ENCODE measurements around the gene HSD17B12.
"Not testable (repeated sequence)": the region's sequence is repeated elsewhere in the genome, so short reads cannot be mapped to it uniquely, and the experiment has no call there.

Gene HSD17B12

GRCh38 chr11:43680521-43681400 is at the start of gene HSD17B12:
Gene HSD17B12, plus strand, starts transcription at chr11:43680738. Its CDS starts 90 bp downstream, at chr11:43680828.
- DNase-seq: peak; percentile 99

- no peak for DNase-seq
Observed at GRCh38 chr11:43631732-43632131, 48.8 kb upstream of the HSD17B12 start.

DNA sequence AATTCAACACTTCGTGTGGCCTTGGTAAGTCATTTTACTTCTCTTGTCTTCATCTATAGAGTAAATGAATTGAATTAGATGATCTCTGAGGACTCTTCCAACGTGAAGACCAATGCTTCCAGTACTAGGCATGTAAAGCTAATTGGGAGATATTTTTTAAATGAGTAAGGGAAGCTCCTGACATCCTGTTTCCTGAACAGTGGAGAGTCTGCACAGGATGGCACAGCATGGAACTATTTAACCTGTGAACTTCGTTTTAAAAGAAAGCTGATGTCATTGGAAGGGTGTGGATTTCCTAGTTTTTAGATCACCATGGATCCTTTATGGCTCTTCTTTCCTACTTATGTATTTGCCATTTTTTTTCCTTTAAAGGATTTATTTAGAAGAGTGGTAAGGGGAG is 48.4 kb upstream of the HSD17B12 start:
- DNase-seq: no peak

DNA sequence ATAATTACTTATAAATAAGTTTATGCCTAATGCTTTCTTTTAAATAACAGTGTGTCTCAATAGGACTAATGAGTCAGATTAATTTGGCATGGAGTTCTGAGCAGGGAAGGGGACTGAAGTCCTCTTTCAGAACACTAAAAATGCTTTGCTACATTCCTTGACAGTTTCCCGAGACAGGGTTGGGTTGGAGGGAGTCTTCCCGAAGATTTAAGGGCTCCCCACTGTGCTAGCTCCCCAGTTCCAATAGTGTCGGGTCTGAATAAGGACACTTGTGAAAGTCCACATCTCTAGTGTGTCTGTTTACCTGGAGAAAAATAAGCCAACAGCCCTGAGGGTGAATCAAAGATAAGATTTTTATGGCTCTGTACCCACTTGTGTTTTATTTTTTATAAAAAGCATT is 41.8 kb upstream of the HSD17B12 start:
- DNase-seq: no peak

GRCh38 chr11:43639224-43639623 is 41.3 kb upstream of the HSD17B12 start:
- DNase-seq: no peak

DNA sequence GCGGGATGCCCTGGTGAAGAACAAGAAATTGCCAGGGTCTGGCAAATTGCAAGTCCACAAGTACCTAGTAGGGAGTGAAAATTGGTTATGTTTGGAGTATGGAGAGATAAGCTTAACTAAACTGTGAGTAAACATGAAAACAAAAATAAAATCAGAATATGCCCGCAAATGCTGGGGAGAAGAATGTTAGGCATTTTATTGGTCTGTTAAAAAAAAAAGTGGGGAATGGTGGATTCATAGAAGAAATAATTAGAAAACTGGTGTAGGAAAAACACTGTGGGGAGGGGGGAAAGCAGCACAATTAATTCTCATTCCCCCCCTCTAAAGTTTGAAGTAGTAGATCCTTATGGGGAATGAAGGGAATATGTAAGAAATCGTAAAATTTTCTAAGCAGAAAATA is 40.6 kb upstream of the HSD17B12 start:
- no peak for DNase-seq

DNA sequence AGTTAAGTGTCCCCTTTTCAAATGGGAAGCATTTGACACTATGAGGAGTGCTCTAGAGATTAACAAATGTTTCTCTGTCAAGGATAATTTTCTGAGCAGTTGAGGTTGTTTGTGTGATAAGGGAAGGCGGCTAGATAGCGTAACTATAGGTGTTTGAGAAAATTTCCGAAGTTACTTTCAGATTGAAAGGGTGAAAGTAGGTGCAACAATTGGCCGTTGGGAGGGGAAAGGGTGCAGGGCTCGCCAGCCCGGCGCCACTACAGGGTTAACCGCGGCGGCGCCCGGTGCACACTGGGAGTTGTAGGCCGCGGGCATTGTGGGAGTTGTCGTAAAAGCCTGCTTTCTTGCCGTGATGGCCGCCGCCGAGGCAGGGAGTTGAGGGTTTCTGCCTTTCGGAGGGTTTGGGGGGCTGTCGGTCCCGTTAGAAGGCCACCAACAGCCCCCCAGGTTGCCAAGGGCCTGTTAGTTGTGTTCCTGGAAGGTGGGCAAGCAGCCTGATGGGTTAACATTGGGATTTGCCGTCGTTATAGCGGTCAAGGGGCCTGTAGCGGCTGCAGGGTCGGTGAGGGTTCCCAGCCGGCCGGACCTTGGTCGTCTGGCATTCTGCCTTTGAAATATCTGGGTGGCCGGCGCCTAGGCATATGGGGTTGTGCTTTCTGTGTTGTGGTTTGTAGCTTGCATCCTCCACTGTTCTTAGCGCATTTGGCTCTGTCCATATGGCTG is 36.5 kb upstream of the HSD17B12 start:
- DNase-seq: peak; percentile 77

DNA sequence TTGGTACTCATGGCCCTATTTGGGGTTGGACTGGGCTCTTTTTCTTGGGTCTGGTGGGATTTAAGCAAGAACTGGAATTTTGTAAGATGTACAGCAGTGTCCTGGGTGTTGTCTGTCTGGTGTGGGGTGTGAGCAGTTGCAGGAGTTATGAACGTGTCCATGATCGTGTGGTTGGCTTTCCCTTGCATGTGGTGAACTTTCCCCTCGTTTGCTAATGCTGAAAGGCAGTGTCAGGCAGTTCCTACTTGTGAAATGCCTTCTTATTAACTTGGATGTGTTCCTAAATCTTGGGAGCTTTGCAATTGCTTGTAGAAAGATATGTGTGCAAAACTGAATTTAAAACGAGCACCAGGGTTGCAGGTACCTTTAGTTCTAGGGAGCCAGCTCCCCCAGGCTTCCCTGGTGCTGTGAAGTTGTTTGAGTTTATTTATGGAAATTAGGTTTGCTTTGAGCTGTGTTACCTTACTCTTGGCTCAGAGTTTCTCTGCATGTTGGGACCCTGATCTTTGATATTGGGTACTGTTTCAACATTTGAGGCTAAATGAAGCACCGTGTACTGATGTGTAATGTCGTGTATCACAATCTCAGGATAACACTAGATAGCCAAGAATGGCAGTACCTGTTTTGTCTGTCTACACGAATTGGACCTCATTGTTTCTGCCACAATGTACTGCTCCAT is 35.8 kb upstream of the HSD17B12 start:
- DNase-seq: no peak

DNA sequence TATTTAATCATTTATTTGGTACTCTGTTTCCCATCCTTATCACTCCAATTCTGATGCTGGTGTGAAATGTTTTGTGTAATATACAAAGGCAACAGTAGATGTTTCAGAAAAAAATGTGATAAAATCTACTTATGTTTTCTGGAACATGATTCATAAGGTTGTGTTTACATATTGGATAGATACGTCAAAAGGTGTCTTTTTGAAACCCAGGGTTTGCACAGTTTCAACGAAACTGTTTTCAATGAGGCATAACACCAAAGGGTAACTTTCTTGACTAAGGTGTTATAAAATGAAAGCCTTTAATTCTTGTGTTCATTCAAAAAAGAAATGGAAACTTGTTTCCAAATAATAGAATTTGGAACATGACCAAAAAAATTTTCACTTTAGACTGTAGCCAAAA is 33.8 kb upstream of the HSD17B12 start:
- DNase-seq: no peak

- no peak for DNase-seq
Observed at GRCh38 chr11:43648888-43649287, 31.6 kb upstream of the HSD17B12 start.

DNA sequence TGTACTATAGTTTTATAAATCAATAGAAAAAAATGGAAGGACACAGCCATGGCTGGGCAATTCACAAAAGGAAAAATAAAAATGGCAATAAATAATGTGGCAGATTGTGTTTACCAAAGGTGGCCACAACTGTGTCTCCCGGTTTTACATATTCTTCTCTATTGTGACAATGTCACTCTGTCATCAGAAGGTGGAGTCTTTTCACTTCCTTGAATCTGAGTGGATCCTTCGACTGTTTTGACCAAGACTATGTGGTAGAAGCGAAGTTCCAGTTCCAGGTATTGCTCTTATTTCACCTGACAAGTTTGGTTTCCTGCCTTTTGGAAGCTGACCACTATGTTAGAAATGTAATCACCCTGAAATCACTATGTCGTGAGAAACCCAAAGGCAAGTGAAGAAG is 31.0 kb upstream of the HSD17B12 start:
- DNase-seq: no peak

GRCh38 chr11:43649921-43650320 is 30.6 kb upstream of the HSD17B12 start:
- peak; percentile 55 for DNase-seq

GRCh38 chr11:43663018-43663417 is 17.5 kb upstream of the HSD17B12 start:
- DNase-seq: not testable (repeated sequence)

- DNase-seq: no peak
Observed at GRCh38 chr11:43664295-43664694, 16.2 kb upstream of the HSD17B12 start.

DNA sequence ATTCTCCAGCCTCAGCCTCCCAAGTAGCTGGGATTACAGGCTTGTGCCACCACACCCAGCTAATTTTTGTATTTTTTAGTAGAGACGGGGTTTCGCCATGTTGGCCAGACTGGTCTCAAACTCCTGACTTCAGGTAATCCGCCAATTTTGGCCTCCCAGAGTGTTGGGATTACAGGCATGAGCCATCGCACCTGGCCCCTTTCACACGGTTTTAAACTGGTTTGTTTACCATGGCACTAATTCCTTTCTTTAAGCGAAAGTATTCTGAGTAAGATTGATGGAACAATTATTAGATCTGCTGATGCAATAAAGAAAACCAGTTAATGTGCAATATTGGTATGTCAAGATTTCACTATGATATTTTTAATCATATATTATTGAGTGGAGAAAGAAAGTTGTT is 9.3 kb upstream of the HSD17B12 start:
- not testable (repeated sequence) for DNase-seq

GRCh38 chr11:43674560-43674959 is 6.0 kb upstream of the HSD17B12 start:
- DNase-seq: no peak

DNA sequence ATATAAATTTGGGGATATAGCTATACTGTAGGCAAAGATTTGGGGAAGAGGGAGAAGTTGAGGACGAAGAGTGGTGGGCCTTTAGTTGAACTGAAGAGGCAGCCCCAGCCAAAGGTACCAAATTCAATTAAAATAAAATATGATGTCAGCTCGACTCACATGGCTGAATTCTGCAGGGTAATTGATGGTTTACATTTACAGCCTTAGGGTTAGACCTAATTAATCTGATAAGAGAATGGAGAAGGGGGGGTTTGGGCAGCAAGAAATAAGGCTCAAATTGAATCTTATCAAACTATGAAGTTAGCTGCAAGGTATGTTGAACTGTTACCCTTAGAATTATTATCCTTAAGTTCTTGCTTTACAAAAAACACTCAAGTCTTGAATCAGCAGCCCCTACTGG is 3.6 kb upstream of the HSD17B12 start:
- peak; percentile 3 for DNase-seq

DNA sequence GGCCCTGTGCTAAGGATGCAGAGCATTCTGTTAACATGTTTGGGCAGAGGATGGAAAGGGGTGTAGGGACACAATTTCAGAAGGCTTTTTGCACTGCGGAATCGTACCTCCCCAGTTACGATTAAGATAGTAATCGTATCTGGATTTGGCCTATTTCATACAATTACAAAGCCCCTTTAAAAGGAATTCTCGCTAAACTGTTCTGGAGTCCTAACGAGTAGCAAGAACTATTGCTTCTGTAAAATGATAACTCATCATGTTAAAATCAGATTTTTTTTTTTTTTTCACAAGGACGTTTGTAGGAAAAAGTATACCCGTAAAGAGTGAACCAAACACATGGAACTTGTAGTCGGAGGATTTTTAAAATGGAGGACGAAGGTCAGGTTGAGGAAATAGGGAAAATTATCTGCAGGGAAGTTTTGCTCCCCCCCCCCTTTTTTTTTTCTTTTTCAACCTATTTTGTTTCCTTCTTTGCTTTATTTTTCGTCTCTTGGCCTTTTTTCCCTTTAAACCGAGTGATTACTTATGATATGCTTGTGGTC is 934 bp downstream of the HSD17B12 start:
- peak; percentile 26 for DNase-seq

DNA sequence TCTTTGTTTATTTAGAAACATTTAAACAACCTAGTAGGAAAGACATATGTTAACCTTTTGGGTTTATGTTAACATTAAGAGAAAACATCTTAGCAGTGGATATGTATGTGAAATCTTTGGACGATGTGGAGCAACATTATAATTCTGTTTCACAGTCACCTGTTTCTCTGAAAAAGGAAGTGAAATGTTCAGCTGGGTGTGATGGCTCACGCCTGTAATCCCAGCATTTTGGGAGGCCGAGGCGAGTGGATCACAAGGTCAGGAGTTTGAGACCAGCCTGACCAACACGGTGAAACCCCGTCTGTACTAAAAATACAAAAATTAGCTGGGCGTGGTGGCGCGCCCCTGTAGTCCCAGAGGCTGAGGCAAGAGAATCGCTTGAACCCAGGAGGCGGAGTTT is 1.5 kb downstream of the HSD17B12 start:
- DNase-seq: not testable (repeated sequence)

GRCh38 chr11:43685440-43685839 is 4.9 kb downstream of the HSD17B12 start:
- DNase-seq: no peak

DNA sequence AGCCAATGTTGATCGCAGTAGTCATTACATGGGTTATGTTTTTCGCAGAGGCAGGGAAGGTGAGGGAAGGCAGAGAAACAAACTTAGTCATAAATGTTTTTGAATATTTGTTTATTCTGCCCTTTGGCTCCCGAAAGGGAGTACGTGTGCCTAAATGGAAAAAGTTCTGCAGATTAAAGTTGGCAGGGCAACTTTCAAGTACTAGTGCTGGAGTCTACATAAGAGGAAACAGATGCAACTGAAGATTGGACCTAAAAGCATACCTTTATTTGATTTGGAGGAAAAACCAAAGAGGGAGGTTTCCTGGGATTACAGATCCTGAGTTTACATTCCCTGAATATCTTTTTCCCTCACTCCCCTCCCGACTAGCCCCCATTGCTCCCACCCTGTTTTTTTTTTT is 5.7 kb downstream of the HSD17B12 start:
- DNase-seq: no peak

DNA sequence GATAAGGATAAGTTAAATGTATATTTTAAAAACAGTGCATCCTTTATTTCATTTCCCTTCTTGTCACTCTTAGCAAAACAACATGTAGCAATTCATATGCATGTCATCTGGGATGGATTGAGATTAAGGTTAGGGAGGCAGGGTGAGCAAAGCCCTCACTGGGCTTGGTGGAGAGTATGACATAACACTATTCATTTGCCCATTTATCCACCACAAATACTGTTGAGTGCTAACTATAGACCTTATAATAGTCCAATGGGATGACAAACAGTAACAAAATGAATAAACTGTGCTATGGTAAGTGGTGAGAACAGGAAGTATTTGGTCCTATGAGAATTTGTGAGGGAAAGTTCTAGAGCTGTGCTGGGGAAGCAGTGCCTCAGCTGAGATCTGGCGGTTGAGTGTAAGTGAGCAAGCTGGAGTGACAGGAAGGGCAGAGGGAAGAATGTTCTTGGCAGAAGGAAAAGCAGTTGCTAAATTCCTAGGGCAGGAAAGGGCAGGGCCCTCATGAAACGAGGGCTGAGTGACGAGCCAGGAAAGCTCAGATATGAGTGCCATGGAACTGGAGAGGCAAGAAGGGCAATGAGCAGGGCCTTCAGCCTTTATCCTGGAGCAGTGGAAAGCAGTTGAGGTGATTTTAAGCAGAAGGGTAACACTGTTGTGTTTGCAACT is 6.7 kb downstream of the HSD17B12 start:
- no peak for DNase-seq

GRCh38 chr11:43688394-43688793 is 7.9 kb downstream of the HSD17B12 start:
- no peak for DNase-seq

Data from NCI-H146 (cell line).